GM21619 (cell line): ENCODE results near the gene MARS1.

Source experiments
- ATAC-seq: cut with Tn5 transposase; IDR thresholded peaks from one replicate; pipeline ENCODE4 v1.9.1; 2021; ENCODE audit not compliant: unreplicated experiment

Gene MARS1

DNA sequence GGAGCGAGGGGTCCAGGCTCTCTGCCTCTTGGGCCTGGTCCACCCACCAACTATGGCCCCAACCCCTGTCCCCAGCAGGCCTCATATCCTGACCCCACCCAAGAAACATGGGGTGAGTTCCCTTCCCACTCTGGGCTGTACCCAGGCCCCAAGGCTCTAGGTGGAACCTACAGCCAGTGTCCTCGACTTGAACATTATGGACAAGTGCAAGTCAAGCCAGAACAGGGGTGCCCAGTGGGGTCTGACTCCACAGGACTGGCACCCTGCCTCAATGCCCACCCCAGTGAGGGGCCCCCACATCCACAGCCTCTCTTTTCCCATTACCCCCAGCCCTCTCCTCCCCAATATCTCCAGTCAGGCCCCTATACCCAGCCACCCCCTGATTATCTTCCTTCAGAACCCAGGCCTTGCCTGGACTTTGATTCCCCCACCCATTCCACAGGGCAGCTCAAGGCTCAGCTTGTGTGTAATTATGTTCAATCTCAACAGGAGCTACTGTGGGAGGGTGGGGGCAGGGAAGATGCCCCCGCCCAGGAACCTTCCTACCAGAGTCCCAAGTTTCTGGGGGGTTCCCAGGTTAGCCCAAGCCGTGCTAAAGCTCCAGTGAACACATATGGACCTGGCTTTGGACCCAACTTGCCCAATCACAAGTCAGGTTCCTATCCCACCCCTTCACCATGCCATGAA, 16.8 kb upstream of the MARS1 start:
- no peak for ATAC-seq

DNA sequence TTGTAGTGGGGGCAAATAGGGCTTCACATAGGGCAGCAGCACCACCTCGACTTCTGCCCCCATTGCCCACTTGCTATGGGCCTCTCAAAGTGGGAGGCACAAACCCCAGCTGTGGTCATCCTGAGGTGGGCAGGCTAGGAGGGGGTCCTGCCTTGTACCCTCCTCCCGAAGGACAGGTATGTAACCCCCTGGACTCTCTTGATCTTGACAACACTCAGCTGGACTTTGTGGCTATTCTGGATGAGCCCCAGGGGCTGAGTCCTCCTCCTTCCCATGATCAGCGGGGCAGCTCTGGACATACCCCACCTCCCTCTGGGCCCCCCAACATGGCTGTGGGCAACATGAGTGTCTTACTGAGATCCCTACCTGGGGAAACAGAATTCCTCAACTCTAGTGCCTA, 16.2 kb upstream of the MARS1 start:
- no peak for ATAC-seq

DNA sequence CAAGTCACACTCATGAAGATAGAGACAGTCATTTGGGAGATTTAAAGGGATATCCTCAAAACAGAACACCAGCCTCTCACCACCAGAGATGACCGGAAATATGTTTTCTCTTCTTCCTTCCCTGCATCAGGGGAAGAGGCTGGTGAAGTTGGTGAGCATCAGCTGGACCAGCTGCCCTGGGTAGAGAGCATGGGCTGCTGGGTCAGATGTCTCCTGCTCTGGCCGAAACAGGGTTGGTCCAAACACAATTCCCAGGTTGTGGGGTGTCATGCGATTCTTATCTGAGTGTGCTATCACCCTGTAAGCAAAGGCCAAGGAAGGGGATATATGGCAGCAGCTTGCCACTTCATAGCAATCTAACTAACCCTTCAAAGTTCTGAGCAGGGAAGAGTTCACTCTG, 15.5 kb upstream of the MARS1 start:
- ATAC-seq, result no peak

DNA sequence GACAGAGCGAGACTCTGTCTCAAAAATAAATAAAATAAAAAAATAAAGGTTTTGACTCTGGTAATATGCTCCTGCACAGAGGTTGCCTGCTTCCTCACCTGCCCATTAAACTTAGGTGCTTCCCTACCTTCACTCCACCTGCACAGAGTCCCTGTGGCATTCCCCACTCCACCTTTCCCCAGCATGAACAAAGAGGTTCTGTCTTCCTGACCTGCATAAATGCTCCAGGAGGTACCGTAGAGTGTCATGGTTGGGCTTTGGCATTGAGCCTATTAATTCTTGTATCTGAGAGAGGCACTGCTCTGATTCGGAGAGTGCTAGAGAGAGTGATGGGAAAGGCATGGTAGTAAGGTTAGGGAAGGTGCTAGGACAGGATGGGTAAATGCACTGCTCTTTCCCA, 14.5 kb upstream of the MARS1 start:
- no peak for ATAC-seq

DNA sequence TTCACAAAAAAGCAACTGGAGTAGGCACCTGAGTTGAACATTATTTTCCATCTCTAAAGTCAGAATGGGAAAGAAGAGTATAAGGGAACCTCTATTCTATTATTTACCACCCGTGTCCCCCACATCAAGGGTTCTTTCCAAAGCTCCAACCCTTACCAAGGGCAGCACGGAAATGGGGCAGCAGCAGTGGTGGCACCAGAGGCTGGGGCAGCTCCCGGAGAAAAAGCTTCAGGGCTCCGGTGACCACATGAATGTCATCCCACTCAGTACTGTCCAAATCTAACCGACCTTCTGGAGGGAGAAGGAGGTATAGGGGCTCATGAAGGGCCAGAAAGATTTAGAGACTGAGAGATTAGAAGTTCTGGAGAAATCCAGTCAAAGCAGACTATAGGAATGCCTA, 14.0 kb upstream of the MARS1 start:
- ATAC-seq, result no peak

DNA sequence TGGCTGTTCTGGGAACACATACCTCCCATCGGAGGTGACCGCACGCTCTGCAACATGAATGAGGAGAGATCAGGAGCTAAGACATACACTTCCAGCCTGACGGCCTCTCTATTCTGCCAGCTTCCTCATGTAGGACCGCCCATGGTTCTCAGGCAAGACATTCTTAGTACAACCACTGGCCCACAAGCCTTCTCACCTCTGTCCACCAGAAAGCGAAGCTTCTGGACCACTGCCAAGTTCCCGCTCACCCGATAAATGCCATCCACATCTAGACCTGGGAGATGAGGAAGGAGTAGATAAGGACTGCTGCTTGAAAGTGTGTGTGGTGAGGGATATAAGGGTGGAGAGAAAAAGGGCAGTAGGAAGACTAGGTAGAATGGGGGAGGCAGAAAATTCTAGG, 13.4 kb upstream of the MARS1 start:
- no peak for ATAC-seq

DNA sequence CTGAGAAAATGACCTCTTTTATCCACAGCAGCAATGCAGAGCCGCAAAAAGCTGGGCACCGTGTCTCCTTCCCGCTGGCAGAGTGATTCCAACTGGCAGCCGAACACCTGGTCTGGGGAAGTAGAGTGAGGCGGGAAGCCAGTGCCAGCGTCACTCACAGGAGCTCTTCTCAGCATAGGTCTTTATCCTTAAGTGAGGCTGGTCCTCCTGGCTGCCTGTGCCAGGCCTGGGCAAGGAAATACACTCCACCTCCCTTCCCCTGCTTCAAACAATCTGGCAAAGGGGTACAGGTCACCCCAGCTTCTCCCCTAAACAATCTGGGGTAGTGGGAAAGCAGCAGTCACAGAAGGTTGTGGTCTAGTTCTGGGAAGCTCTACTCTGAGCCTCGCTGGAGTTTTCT, 13.0 kb upstream of the MARS1 start:
- ATAC-seq, result no peak

DNA sequence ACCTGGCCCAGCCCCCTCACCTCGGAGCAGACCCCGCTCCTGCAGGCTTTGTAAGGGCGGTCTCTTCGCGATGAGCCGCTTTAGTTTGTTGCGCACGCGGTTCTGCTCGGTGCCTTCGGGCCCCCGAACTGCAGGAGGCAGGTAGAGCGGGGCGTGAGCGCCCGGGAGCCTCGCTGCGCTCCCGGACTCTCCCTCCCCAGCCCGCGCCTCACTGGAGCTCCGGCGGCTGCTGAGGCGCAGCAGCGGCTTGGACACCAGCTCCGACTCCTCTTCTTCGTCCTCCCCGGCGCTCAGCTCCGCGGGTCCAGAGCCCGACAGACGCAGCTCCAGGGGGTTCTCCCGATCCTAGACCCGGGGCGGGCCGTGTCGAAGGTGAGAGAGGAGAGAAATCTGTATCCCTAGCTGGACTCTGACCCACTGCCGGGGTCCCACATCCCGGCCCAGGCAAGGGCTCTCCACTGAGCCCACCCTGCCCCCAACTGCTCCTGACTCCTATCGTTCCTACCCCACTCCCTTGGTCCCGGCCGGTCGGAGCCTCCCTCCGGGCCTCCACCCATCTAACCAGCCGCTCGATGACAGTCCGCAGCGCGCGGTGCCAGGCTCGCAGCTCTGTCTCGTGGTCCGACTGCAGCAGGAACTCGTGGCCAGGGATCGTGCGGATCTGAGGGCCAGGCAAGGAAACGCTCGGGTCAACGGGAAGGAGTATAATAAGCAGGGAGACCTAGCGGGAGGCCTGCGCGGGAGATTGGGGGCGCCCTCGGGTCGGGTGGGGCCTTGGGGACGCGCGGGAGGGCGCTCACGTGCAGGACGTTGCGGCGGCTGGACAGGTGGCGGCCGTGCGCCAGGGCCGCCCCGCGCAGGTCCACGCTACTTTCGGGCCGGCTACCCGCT, 12.4 kb upstream of the MARS1 start:
- ATAC-seq, result no peak

DNA sequence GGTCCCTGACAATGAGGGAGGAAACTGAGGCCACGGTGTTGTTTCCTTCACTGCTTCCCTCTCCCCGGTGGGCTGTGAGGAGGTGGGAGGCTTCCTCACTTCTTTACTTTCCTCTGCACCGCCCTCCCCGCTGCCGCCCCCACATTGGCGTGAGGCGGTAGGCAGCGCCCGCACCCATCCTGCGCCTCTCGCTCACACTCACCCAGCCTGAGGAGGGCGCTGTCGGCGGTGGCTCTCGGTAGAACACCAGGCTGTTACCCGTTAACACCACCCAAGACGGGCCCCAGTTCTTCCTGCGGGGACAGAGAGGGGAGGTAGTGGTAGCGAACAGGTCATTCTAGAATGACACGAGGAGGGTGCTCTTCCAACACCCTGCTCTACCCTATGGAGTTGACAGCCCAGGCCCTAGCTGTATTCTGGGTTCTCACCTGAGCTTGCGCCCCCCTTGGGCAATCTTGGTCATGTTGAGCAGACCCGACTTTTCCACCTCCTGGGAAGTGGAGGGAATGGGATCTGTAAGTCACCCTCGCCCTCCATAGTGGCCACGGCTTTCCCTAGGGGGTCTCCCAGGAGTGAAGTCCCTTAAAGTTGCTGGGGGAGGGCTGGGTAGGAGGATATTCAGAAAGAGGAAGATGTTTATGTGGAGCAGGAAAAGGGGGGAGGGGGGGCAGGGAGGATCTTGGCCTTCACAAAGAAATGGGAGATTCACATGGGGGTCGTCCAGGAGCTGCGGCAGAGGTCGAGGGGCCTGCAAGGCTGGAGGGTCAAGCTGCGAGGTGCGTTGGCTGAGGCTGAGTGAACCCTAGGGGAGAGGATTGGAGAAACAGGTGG, 11.5 kb upstream of the MARS1 start:
- peak; percentile 31 for ATAC-seq

DNA sequence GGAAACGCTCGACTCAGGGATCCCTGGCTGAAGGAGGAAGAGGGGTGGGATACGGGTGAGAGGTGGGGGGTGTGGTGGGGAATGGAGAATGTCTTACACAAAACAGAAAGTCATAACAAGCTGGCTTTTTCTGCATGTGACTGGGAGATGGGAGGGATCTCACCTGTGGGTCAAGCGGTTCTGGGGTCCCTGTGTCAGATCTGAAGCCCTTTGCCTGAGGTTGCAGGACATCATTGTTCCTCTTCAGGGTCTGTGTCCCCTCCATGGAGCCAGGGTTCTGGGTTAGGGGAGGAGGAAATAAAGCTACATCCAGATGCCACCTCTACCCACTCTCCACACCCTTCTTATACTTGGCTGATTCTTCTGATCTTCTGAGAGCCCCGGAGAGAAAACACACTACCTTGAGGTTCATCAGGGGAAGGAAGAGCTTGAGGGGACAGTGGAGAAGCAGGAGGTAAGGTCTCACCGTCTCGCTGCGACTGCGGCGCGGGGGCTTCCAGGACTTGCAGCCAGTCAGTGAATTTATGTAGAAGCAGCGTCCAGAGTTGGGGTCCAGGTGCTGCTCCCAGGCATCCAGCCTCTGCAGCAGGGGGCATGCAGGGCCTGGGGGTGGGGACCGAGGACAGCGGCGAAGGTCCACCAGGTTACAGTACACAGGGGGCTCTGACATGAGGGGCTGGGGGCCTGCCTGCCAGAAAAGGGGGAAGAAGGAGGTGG, 10.7 kb upstream of the MARS1 start:
- ATAC-seq, result no peak

DNA sequence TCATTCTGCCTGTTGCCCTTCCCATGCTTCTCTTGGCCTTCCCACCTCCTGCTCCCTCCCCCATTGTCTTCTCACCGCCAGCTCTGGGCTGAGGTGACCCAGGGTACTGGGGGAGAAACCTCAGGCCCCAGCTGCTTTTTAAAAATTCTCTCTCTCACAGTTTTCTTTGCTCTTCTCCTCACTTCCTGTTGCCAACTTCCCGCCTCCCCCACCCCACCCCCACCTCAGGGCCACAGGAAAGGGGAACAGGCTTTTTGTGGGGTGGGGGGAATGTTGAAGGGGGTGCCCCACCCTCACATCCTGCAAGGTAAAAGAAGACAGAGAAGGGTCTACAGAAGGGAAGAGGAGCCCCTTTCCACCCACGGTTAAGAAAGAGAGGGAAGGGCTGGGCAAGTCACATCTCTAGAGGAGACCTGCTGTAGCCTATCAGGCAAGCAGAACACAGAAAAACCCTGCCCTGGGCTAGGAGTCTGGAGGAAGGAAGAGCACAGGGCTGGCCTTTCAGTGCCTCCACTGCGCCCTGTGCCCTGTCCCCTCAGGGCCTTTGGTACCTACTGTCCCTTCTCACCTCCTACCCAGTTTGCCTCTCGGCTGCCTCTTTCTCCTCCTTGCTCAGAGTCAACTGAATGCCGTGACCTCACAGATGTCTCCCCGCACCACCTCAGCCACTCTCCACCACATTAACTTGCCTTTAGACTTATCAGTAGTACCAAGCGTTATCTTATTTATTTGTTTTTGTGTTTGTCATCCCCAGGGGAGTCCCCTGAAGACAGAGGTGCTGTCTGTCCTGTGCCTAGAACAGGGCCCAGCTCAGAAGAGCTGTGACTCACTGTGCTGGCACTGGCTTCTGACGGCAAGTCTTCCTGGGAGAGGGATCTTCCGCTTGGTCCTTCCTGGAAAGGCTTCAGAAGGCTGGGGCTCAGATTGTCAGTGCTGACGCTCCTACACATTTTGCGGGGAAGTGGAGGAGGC, 9.9 kb upstream of the MARS1 start:
- ATAC-seq, result peak; percentile 31

DNA sequence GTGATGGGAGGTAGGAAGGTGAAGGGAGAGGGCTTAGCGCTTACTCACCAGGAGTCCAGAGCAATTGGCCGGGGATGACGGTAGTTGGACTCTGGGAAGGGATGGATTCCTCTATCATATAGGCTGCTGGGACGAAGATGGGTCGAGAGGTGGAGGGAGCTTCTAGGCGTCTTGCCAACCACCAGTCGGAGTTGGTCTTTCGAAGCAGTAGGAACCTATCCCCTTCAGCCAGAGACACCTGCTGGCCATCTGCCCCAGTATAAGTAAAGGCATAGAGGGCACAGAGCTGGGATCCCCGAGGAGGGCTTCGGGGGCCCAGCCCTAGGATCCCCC, 8.9 kb upstream of the MARS1 start:
- ATAC-seq, result no peak

DNA sequence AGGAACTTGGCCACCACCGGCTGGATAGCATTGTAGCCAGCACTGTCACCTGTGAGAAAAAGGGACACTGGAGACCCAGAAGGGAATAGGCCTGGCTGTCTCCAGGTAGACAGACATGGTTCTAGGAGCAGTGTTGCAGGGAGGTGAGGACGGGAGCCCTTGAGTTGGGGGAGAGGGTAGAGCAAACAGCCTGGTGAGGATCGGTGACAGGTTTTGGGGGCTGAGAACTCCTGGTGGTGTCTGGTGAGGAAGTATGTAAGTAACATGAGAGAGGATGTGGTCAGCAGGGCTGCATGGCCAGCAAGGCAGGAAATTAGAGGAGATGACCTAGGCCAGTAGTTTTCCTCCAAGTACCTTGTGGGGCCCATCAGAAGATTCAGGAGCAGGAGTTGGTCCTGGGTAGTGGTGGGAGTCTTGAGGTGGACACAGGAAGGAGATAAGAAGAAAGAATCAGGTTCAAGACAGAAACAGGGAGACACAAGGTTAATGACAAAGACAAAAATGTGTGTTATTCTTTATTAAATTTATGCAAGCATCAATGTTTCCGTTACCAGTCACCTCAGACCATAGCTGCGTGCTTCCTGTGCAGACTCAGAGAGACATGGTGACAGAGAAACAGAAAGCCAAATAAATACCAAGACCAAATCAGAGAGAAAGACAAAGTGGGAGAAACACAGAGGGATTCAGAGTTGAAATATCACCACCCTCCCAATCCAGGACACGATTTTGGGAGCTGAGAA, 8.3 kb upstream of the MARS1 start, which contains the start of gene ARHGAP9:
ARHGAP9 (minus strand) TSS at position 491 of the 740 bp plus-strand sequence; CDS start at position 31, 460 bp downstream.
- peak; percentile 36 for ATAC-seq

DNA sequence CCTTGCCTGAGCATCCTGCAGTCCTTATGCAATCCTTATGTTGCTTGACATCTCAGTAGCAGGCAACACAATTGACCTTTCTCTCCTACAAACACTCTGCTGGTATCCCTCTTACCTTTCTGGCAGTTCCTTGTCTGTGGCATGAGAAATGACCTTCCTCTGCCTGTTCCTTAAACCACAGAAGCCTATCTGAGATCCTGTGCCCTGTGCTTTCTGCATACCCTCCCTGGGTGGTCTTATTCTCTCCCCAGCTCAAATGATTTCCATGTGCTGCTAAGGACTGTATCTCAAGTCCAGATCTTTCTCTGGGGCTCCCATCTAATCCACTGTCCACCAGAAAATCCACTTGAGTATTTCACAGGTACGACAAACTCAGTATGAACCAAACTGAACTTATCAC, 6.2 kb upstream of the MARS1 start:
- no peak for ATAC-seq

DNA sequence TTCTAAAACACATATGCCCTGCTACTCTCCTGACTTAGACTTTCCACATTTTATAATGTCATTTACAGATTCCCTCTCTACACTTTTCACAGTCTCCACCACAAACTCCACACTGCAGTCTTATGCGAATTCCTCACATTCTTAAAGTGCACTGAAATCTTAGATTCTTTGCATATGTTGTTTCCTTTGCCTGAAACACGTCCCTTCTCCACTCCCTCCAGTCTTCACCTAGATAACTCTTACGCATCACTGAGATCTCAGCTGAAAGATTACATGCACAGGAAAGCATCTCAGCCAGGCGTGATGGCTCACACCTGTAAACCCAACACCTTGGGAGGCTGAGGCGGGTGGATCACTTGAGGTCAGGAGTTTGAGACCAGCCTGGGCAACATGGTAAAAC, 4.4 kb upstream of the MARS1 start:
- no peak for ATAC-seq

DNA sequence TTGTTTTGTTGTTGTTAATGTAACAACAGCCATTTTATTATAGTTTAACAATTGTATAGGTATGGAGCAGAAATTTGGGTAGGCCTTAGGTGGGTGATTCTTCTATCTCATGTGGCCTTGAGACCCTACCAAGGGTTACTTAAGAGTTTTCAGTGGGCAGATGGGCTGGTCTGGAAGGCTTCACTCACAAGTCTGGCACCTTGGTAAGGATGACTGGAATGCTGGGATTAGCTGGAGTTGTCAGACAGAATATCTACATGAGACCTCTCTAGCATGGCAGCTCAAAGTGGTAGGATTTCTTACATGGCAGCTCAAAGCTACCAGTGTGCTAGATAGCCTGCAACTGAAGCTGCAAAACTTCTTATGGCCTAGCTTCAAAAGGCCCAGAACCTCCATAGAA, 2.2 kb upstream of the MARS1 start:
- no peak for ATAC-seq

DNA sequence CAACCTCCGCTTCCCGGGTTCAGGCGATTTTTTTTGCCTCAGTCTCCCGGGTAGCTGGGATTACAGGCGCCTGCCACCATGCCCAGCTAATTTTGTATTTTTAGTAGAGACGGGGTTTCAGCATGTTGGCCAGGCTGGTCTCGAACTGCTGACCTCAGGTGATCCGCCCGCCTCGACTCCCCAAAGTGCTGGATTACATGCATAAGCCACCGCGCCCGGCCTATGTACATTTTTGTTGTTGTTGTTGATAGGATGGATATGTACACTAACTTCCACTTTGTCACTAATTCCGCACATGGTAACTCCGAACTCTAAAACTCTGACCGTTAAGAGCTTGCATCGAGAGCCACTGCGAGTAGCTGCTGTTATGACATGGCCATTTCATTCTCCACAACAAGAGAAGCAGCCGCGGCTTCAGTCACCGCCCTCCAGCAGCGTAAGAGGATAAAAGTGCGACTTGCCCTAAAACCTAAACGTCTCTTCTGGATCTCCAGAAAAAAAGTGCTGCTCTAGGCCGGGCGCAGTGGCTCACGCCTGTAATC, 742 bp upstream of the MARS1 start:
- no peak for ATAC-seq

DNA sequence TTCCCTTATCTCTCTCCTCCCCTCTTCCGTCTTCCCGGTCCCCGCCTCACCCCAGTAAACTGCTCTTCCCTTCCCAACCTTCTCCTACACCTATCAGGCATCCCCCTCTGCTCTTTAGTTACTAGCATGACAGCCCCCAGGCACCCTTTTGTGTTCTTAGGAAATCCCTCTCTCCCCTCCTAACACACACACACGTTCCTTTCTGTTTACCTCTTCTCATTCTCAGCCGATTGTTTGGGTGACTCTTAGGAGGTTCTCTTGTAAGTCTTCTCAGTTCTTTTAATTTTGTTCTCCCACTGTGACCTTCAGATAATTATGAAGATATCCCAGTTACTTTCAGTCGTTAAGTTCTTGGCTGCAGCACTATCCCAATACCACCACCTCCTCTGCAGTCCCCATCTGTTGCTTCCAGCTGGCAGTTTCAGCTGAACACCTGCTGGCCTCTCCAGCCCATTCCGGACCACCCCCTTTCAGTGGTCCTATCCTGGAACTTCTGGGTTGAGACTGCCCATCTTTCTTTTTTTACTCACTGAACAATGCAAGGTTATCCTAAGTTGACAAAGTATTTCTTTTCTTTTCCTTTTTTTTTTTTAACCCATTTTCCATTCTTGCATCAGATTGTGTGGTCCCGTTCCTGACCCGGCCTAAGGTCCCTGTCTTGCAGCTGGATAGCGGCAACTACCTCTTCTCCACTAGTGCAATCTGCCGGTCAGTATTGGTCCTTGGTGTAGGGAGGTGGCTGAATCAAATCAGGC, 711 bp downstream of the MARS1 start:
- no peak for ATAC-seq
